GM19099 (cell line): ENCODE results near the gene ANKRD7.
A peak's percentile ranks its signal among the peaks of the same experiment; 100 is the strongest.

Experiments used
- POLR2A ChIP-seq: IDR thresholded peaks from 3 replicates; pipeline ENCODE4 v1.6.1; 2011; ENCODE audit warnings: low read depth; ENCODE audit not compliant: insufficient read length; ENCODE audit errors: extremely low read depth

The ANKRD7 gene

GRCh38 chr7:118224521-118224920, at the start of gene ANKRD7:
Gene ANKRD7 (plus strand): TSS chr7:118224704. CDS start chr7:118224831, 127 bp downstream.
- TF ChIP-seq POLR2A: no peak

- TF ChIP-seq POLR2A: no peak
These were observed 48.8 kb upstream of the ANKRD7 start for GRCh38 chr7:118175740-118176139.

DNA sequence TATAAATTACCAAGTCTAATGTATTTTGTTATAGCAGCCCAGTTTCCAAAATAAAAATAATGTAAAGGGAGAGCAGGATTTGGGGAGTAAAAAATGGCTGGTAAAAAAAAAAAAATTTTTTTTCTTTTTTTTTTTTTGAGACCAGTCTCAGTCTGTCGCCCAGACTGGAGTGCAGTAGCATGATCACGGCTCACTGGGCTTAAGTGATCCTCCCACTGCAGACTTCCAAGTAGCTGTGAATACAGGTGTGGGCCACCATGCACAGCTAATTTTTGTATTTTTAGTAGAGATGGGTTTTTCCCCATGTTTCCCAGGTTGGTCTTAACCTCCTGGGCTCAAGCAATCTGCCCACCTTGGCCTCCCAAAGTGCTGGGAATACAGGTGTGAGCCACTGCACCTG, 45.3 kb upstream of the ANKRD7 start:
- TF ChIP-seq POLR2A: no peak

DNA sequence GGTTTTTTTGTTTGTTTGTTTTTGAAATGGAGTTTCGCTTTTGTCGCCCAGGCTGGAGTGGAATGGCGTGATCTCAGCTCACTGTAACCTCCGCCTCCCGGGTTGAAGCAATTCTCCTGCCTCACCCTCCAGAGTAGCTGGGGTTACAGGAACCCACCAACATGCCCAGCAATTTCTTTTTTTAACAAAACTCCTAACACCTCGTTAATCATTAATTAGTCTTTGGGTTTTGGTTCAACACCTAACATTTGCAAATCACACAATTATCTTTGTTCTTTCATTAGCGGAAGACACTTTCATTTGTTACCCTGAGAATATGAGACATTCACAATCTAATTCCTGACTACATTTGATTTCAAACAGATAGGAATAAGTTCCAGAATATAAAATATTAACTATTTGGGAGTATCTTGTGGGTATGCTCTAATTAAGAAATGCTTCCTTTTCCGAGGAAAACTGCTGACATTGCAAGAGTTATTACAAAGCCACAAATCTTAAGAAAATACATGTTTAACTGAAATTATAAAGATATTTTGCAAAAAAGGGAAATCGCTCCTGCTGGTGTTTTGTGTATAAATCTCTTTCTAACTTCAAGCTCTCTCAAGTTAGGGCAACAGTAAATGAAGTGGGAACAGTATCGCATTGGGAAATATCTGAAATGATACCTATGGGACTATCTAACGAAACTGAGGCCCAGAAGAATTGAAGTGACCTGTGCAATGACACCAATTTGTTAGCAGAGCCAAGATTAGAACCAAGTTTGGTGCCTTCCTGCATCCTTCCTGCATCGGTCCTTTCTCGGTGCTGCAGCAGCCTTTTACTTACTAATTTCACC, 41.7 kb upstream of the ANKRD7 start:
- no peak for TF ChIP-seq POLR2A

- no peak for TF ChIP-seq POLR2A
These were observed 41.1 kb upstream of the ANKRD7 start for GRCh38 chr7:118183428-118183785.

- peak; percentile 93 for TF ChIP-seq POLR2A
These were observed 40.5 kb upstream of the ANKRD7 start, which contains the start of gene LSM8 for GRCh38 chr7:118183786-118184564. Gene LSM8 (plus strand): TSS chr7:118184164. CDS start chr7:118184224, 60 bp downstream.

DNA sequence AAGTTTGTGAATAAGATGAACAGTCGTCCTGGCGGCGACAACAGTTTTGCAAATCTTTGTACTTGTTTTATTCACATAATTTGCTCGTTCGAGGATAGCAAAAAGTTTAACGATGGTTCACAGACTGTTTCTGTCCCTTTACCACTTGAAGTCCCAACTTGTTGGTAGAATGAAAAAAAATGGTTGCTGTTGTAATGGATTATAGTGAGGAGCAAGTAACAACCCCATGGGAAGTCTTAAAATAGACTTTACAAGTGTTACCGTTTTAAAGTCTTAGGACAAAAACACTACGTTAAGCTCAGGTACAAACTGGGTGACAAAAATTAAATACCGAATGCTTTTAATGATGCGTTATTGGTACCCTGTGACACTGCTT, 40.0 kb upstream of the ANKRD7 start:
- no peak for TF ChIP-seq POLR2A

DNA sequence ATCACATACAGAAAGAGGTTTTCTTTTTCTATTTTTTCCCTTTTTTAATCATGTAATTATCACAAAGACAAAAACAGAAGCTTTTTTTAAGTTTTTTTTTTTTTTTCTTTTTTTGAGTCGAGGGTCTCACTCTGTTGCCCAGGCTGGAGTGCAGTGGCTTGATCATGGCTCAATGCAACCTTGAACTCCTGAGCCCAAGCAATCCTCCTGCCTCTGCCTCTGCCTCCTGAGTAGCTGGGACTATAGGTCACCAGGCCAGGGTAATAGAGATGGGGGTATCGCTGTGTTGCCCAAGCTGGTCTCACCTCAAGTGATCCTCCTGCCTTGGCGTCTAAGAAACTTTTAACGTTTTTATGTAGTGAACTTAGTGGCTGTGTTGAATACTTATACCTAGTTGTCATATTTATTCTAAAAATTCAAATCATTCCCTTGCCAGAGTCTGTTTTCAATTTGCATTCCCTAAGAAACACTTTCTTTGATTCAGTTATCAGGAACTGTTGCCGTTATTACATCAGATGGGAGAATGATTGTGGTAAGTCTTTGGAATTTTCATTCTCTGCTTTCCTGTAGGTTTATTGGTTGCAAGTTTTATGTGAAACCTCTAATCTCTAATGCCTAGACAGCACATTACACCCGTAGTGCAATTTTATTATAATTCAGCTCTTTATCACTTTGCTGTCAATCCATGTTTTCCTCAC, 39.2 kb upstream of the ANKRD7 start:
- TF ChIP-seq POLR2A: no peak

DNA sequence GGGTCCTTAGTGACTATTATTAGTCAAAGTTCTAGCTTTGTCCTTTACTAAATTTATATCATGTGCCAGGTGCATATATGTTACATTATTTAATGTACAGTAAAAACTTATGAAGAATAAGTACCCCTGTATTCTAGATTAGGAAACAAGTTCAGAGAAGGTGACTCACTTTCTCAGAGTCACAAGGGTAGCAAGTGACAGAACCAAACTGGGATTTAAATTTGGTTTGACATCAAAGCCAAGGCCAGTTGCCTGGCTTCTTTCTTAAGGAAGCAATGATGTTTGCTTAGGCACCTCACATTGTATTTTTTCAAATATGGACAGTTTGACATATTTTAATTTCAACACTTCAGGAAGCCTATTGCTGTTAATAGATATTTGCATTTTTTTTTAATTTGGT, 38.0 kb upstream of the ANKRD7 start:
- no peak for TF ChIP-seq POLR2A

DNA sequence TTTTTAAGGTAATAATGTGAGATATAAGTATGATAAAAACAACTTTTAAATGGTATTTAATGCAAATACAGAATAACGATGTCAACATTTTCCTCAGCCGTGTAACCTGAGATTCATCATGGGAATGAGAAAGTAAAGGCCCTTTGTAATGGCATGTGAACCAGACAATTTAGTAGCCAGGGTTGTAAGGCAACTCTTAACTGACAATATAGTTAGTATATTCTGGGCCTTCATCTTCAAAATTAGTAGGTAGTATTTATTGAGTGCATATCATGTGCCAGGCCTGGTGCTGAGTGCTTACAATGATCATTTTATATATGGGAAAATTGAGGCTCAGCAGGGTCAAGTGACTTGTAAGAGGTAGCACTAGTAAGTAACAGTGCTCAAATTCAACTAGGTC, 29.9 kb upstream of the ANKRD7 start:
- no peak for TF ChIP-seq POLR2A

DNA sequence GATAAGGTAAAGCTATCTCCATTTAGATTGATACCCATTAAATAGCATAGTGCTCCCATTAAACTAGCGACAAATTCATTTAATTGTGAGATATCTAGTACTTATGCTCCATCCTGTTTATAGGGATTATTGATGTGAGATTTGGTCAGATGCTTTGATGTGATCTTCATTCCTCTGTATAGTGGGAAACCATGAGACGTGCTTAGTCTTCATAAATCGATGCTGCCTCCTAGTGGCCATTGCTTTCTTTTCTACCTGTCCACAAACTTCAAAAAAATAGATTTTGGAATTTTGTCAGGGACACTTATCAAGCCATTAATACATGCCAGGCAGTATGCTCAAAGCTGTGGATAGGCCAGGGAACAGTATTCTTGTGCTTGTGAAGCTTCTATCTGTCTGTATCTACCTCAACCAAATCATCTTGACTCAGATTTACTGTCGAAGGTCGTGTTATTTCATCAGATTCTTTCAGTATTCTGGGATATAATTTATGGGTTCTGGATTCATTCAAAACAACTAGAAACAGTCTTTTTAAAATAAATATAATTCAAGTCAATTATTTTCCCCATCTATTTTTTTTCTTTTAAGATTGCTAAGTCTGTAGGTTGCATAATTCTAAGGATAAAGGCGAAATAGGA, 28.5 kb upstream of the ANKRD7 start:
- no peak for TF ChIP-seq POLR2A

GRCh38 chr7:118202061-118202460, 22.4 kb upstream of the ANKRD7 start:
- TF ChIP-seq POLR2A: no peak

- peak; percentile 80 for TF ChIP-seq POLR2A
These were observed 10.3 kb upstream of the ANKRD7 start for GRCh38 chr7:118214051-118214832.

- TF ChIP-seq POLR2A: no peak
These were observed 9.7 kb upstream of the ANKRD7 start for GRCh38 chr7:118214833-118215182.

DNA sequence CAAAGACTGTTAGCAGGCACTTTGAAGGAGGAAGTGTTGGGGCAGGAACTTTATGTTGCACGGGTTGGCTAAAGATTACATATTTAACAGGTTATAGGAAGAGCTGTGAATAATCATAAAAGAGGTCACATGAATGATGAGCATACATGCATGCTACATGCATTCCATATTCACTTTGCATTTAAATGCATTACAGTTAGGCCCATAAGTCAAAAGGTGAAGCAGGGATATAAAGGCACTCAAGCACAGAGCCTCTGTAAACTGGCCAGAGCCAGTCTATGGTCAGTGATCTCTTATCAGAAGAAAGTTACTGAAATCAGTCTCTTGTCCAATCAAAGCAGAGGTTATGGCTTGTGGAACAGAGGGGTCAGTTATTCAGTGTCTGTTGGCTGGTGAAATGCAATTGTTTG, 7.3 kb upstream of the ANKRD7 start:
- TF ChIP-seq POLR2A: no peak
